NCI-H2029 treated with DMSO at 0.1 percent for 48 hours (cell line): Measurements from ENCODE around the gene TMEM185B.
A peak's percentile ranks its signal among the peaks of the same experiment; 100 is the strongest.
"Not testable (repeated sequence)": the region's sequence is repeated elsewhere in the genome, so short reads cannot be mapped to it uniquely, and the experiment has no call there.

Source experiments
- DNase-seq: peaks from one replicate; lab custom pipeline; 2025; lab: John Stamatoyannopoulos, UW

TMEM185B gene

GRCh38 chr2:120223034-120223912, at the start of gene TMEM185B:
Gene TMEM185B, minus strand, starts transcription at chr2:120223400. Its CDS starts 424 bp downstream, at chr2:120222976.
- peak; percentile 39 for DNase-seq

- no peak for DNase-seq
Observed at GRCh38 chr2:120271711-120272379, 48.6 kb upstream of the TMEM185B start.

- DNase-seq, result no peak
Observed at GRCh38 chr2:120269816-120270215, 46.6 kb upstream of the TMEM185B start.

- no peak for DNase-seq
Observed at GRCh38 chr2:120269076-120269744, 46.0 kb upstream of the TMEM185B start.

- DNase-seq, result no peak
Observed at GRCh38 chr2:120267348-120267747, 44.1 kb upstream of the TMEM185B start.

GRCh38 chr2:120265006-120265405, 41.8 kb upstream of the TMEM185B start:
- no peak for DNase-seq

GRCh38 chr2:120262761-120263428, 39.7 kb upstream of the TMEM185B start:
- no peak for DNase-seq

GRCh38 chr2:120262150-120262549, 39.0 kb upstream of the TMEM185B start:
- DNase-seq, result no peak

- no peak for DNase-seq
Observed at GRCh38 chr2:120261387-120262006, 38.3 kb upstream of the TMEM185B start.

- no peak for DNase-seq
Observed at GRCh38 chr2:120260736-120261135, 37.5 kb upstream of the TMEM185B start.

- DNase-seq, result not testable (repeated sequence)
Observed at GRCh38 chr2:120259939-120260338, 36.7 kb upstream of the TMEM185B start.

- DNase-seq, result no peak
Observed at GRCh38 chr2:120258196-120258595, 35.0 kb upstream of the TMEM185B start.

- no peak for DNase-seq
Observed at GRCh38 chr2:120257522-120257921, 34.3 kb upstream of the TMEM185B start.

- DNase-seq, result no peak
Observed at GRCh38 chr2:120256651-120257000, 33.4 kb upstream of the TMEM185B start.

- no peak for DNase-seq
Observed at GRCh38 chr2:120255986-120256650, 32.9 kb upstream of the TMEM185B start.

- DNase-seq, result no peak
Observed at GRCh38 chr2:120255071-120255470, 31.9 kb upstream of the TMEM185B start.

- DNase-seq, result no peak
Observed at GRCh38 chr2:120254178-120254577, 31.0 kb upstream of the TMEM185B start.

- no peak for DNase-seq
Observed at GRCh38 chr2:120253021-120253882, 30.1 kb upstream of the TMEM185B start.

- peak; percentile 86 for DNase-seq
Observed at GRCh38 chr2:120252225-120253020, 29.2 kb upstream of the TMEM185B start, which contains the start of gene RALB. Gene RALB, plus strand, starts transcription at chr2:120252852. Its CDS starts 25,813 bp downstream, at chr2:120278665.
